GM21390 (cell line): Measurements from ENCODE around the gene HTT.
"Not testable (repeated sequence)": the region's sequence is repeated elsewhere in the genome, so short reads cannot be mapped to it uniquely, and the experiment has no call there.

ENCODE experiments used
- ATAC-seq: cut with Tn5 transposase; IDR thresholded peaks from one replicate; pipeline ENCODE4 v1.9.1; 2021; ENCODE audit not compliant: unreplicated experiment

HTT gene

GRCh38 chr4:3077796-3078195 is 3.3 kb downstream of the HTT start:
- no peak for ATAC-seq

- no peak for ATAC-seq
Measured at GRCh38 chr4:3079694-3080123, 5.2 kb downstream of the HTT start.

GRCh38 chr4:3082925-3083515 is 8.5 kb downstream of the HTT start:
- no peak for ATAC-seq

- no peak for ATAC-seq
Measured at GRCh38 chr4:3083732-3084131, 9.3 kb downstream of the HTT start.

- ATAC-seq, result no peak
Measured at GRCh38 chr4:3085948-3086670, 11.6 kb downstream of the HTT start.

GRCh38 chr4:3087115-3087797 is 12.8 kb downstream of the HTT start:
- no peak for ATAC-seq

GRCh38 chr4:3091464-3091863 is 17.0 kb downstream of the HTT start:
- no peak for ATAC-seq

- not testable (repeated sequence) for ATAC-seq
Measured at GRCh38 chr4:3094701-3095100, 20.2 kb downstream of the HTT start.

GRCh38 chr4:3096202-3096601 is 21.7 kb downstream of the HTT start:
- no peak for ATAC-seq

GRCh38 chr4:3098346-3098745 is 23.9 kb downstream of the HTT start:
- ATAC-seq, result no peak

- ATAC-seq, result peak; percentile 97
Measured at GRCh38 chr4:3106339-3107186, 32.1 kb downstream of the HTT start.

- no peak for ATAC-seq
Measured at GRCh38 chr4:3107271-3107670, 32.8 kb downstream of the HTT start.

GRCh38 chr4:3107691-3108121 is 33.2 kb downstream of the HTT start:
- no peak for ATAC-seq

GRCh38 chr4:3108211-3108610 is 33.7 kb downstream of the HTT start:
- ATAC-seq, result no peak

- ATAC-seq, result no peak
Measured at GRCh38 chr4:3111461-3111860, 37.0 kb downstream of the HTT start.

- no peak for ATAC-seq
Measured at GRCh38 chr4:3112201-3112600, 37.7 kb downstream of the HTT start.

- no peak for ATAC-seq
Measured at GRCh38 chr4:3112609-3113469, 38.4 kb downstream of the HTT start.

GRCh38 chr4:3114377-3114776 is 39.9 kb downstream of the HTT start:
- ATAC-seq, result no peak

- ATAC-seq, result no peak
Measured at GRCh38 chr4:3115637-3116270, 41.3 kb downstream of the HTT start.

- no peak for ATAC-seq
Measured at GRCh38 chr4:3116955-3117354, 42.5 kb downstream of the HTT start.
